KG1 (cell line): Measurements from ENCODE around the gene EXOC6B.

Experiments
- DNase-seq: peaks from one replicate; lab custom pipeline; 2025; lab: John Stamatoyannopoulos, UW

The EXOC6B gene

GRCh38 chr2:72144274-72144631 lies 681.6 kb downstream of the EXOC6B start:
- DNase-seq = no peak

- no peak for DNase-seq
These were observed 682.2 kb downstream of the EXOC6B start for GRCh38 chr2:72143441-72144273.

DNA sequence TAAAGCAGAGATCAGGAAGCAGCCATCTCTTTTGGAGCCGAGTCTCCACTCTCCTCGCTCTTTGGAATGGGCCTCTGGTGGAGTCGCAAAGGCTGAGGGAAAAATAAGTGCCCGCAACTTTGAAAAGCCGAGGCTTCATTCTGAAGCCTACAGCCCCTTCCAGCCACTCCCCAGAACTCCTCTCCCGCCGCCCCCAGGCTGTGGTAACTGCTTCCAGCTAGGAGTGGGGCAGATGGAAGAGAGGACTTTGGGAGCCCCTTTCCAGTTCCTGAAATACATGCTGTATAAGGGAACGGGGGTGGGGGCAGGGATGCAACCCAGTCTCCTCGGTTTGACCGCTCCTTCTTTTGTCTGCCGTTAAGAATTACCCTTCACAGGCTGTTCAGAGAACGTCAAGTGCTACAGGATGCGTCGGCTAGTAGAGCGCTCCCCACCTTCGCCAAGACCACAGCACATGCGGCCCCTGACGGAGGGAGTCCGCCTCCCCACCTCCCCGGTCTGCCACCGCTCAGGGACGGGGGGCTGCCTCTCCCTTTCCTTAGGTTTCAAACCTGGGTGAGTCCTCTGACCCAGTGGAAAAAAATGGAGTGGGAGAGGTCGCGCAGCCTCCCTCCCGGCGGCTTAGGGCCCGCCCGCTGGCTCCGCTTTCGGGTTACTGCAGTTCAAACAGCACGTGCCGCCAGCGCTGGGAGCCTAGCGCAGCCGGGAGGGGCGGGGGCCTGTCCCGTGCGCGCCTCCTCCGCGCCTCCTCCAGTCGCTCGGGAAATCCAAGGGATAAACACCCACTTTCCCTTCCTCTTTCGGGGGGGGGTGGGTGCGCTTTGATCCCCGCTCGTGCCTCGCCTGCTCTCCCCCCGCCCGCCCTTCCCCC lies 683.0 kb downstream of the EXOC6B start:
- no peak for DNase-seq

DNA sequence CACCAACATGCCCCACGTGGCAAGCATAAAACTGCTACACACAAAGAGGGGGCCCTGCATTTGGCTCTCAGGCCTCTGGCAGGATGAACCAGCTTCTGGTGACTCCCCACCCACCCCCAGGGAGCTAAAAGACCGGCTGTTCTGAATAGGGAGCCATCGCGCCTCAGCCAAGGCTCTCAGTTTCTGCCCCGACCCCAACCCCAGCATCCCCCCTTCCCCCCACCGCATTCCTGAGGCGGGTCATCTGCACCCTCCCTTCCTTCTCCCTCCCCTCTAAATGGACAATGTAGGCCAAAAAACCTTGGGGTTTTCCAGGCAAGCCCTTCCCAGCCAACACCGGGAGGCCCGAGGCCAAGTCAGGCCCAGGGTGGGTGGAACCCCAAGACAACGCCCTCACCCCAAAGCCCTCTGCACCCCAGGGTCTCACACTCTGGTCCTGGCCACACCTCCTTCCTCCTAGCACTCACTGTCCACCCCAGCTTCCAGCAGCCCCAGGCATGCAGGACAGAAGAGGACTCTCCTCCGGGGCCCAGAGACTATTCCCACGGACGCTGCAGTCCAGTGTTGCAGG lies 683.9 kb downstream of the EXOC6B start:
- DNase-seq = no peak

- DNase-seq = no peak
These were observed 684.7 kb downstream of the EXOC6B start for GRCh38 chr2:72141032-72141645.

DNA sequence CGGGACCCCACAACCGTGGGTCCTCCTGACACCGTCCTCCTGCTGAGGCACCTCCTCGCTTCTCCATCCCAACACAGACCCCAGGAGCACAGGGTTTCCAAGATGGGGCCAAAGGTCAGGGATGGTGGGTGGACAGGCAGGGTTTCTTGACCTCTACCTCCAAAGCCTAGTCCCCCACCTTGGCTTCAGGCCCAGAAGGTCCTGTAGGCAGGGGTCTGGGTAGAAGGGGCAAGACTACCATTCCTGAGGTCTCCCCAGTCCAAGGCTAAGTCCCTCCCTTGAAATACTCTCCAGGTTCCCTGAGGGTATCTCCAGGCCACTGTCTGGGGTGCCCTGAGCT lies 685.2 kb downstream of the EXOC6B start:
- DNase-seq = no peak

GRCh38 chr2:72139874-72140620 lies 685.8 kb downstream of the EXOC6B start:
- no peak for DNase-seq

DNA sequence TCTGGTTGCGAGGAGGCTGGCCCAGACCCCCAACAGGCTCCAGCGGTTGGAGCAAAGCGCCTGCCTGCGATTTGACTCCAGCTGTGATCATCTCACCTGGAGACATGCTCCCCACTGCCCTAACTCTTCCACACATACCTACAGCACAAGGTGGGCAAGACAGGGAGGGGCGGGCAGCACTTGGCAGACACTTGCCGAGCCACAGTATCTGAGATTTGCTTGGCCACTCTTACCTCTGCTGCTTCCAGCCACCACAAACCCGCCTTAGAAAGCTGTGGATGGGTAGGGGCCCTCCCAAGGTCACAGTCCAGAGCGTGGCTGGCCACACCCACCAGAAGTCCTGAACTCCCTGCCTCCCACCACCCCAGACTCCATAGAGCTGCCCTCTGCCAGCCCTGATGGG lies 686.4 kb downstream of the EXOC6B start:
- DNase-seq = no peak

GRCh38 chr2:72138921-72139381 lies 686.9 kb downstream of the EXOC6B start:
- DNase-seq = no peak

- DNase-seq = no peak
These were observed 687.6 kb downstream of the EXOC6B start for GRCh38 chr2:72138011-72138881.

- DNase-seq = peak; percentile 47
These were observed 688.3 kb downstream of the EXOC6B start for GRCh38 chr2:72137498-72138010.

DNA sequence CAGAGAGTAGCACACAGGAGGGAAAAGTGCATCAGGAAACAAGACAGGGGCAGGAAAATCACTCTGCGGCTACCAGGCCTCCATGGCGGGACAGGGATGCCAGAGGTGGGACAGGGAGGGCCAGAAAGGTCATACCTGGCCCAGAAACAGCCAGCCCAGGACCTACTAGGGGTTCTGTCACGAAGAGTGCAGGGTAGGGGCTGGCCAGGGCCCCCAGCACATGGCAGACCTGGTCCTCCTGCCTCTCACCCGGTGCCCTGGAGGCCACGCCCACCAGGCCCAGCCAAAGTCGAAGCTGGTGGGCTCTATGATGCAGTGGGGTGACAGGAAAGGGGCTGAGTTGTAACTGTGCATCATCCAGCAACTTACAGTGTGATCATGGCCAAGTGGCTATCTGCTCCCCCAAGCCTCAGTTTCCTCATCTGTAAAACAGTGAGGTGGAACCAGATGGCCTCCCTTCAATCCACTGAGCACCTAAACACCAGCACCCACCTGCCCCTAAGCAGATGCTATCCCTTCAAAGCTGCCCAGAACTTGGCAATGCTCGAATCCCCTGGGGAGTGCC lies 688.8 kb downstream of the EXOC6B start:
- DNase-seq = no peak

DNA sequence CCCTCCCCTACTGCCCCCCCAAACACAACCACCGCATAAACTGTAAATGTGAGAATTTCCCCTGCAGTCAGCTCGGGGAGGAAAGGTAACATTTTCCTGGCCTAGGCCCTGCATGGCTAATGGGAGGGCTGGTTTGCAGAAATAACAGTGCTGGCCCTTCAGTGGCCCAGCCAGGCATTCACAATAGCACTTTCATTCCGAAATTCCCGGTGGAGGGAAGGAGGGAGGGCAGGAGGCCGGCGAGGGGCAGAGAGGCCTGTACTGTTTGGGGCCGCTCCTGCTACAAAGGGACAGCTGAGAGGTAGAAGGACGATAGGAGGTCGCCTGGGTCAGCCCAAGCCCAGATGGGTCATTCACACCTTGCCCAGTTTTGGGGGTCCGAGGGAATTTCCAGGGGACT lies 689.5 kb downstream of the EXOC6B start:
- DNase-seq = no peak

DNA sequence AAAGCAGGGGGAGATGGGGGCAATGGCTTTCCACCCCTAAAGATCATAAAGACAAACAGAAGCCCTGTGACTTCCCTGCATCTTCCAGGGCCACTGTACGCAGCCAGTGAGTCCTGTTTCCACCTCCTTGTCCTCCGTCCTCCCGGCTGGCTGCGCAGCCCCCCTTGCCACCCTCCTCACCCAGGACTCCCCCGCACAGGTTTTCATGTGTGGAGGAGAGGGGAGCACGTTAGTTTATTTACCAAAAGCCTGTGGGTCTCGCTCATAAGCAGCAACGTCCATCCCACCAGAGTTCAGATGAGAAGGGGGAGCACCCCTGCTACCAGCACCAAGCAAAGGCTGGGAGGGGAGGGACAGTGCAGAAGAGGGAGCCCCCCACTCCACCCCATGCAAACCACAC lies 689.9 kb downstream of the EXOC6B start:
- no peak for DNase-seq

DNA sequence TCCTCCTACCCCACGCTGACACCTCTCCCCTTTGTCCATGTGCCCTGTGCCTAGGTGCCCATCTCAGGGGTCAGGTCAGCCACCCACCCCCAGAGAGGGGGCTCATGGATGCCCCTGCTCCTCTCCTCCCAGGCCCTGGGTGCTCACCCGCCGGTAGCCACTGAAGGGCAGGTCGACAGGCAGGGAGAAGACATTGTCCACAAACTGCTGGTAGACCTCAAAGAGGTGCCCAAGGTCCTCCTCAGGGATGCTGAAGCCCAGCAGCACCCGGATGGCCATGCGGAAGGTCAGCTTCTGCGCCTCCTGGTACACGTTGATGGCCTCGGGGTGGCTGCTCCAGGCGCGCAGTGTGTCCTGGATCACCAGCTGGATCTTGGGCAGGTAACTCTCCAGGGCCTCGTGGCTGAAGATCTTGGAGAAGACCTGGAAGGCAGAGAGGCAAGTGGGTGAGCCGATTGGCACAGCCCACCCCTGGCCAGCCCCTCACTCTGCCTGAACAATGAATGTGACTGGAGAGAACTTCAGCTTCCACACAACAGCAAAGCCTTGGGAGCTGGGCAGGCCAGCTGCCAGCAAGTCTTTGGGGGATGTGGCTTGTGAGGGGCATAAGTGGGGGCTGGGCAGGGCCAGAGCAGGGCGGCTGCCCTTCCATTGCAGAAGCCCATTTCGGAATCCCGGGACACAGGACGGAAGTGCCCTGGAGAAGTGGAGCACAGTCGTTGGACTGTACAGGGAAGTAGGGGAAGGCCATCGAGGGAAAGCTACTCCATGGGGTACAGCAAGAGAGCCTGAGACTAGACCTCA lies 690.6 kb downstream of the EXOC6B start:
- no peak for DNase-seq

GRCh38 chr2:72134408-72134996 lies 691.3 kb downstream of the EXOC6B start:
- no peak for DNase-seq

GRCh38 chr2:72133721-72134407 lies 692.0 kb downstream of the EXOC6B start:
- DNase-seq = no peak

- DNase-seq = no peak
These were observed 692.7 kb downstream of the EXOC6B start for GRCh38 chr2:72132981-72133720.
